ENCODE data around the gene GALNTL6. TPM values are rescaled to one million over a fixed set of nuclear protein-coding genes. Genes with fewer than 3 reads are reported as not detected.

The GALNTL6 gene
- total RNA-seq, 1 experiment from 2014 or later, result not detected

GRCh38 chr4:172555725-172556124, 742.5 kb downstream of the GALNTL6 start:
- no TSS peak for BruUV-seq (replicated peaks)
- Histone ChIP-seq H3K27ac (no peak overlapping the region), H3K27me3 (ENCODE audit: insufficient read depth, low read depth) (no peaks in the 10 kb centered on the region), H3K4me3 (no peak overlapping the region), H3K79me2 (ENCODE audit: low read depth) (no peaks in the 10 kb centered on the region), H3K9me2 (ENCODE audit: insufficient read depth) (no peaks in the 10 kb centered on the region), H3K4me2 (no peak overlapping the region), H3F3A (ENCODE audit: insufficient read depth, low read depth) (no peaks in the 10 kb centered on the region), H2AFZ (no peak overlapping the region), H4K20me1 (ENCODE audit: insufficient read depth) (no peaks in the 10 kb centered on the region), H3K36me3 (ENCODE audit: low read depth) (no peaks in the 10 kb centered on the region), H3K4me1 (replicated peaks; ENCODE audit: insufficient read depth) (no peaks in the 10 kb centered on the region), H3K9me3 (ENCODE audit: insufficient read depth, low read depth) (no peaks in the 10 kb centered on the region)
- intact Hi-C loops (cut with micrococcal nuclease; ENCODE audit: unreplicated experiment), result no loop called here
- TF ChIP-seq EZH2 (IDR thresholded peaks at IDR 0.05; ENCODE audit: low read depth), result no peak
- no peak for TF ChIP-seq CTCF (conservative IDR thresholded peaks at IDR 0.05)
- ChIA-PET CTCF (no interaction called here), POLR2A (ENCODE audit: unreplicated experiment) (interaction anchor here (0.8 kb wide), 1 partner anchor 270 kb away, joined by 12 read pairs; no protein-coding TSS in a partner anchor)
- no peak for DNase-seq

- Histone ChIP-seq H3K36me3 (ENCODE audit: low read depth) (no peaks in the 10 kb centered on the region), H3K27me3 (ENCODE audit: insufficient read depth, low read depth) (no peaks in the 10 kb centered on the region), H3K27ac (no peak overlapping the region), H3K9me2 (ENCODE audit: insufficient read depth) (no peaks in the 10 kb centered on the region), H3K4me1 (replicated peaks; ENCODE audit: insufficient read depth) (no peaks in the 10 kb centered on the region), H2AFZ (no peak overlapping the region), H3K4me2 (no peak overlapping the region), H3K79me2 (ENCODE audit: low read depth) (no peaks in the 10 kb centered on the region), H3K9me3 (ENCODE audit: insufficient read depth, low read depth) (no peaks in the 10 kb centered on the region), H3F3A (ENCODE audit: insufficient read depth, low read depth) (no peaks in the 10 kb centered on the region), H4K20me1 (ENCODE audit: insufficient read depth) (no peaks in the 10 kb centered on the region), H3K4me3 (no peak overlapping the region)
- no peak for DNase-seq
- no peak for TF ChIP-seq CTCF (conservative IDR thresholded peaks at IDR 0.05)
- TF ChIP-seq EZH2 (IDR thresholded peaks at IDR 0.05; ENCODE audit: low read depth), result no peak
- BruUV-seq (replicated peaks), result no TSS peak
- intact Hi-C loops (cut with micrococcal nuclease; ENCODE audit: unreplicated experiment), result no loop called here
- POLR2A ChIA-PET (ENCODE audit: unreplicated experiment), result no interaction called here
- CTCF ChIA-PET, result no interaction called here
Observed at GRCh38 chr4:172573899-172574298, 760.7 kb downstream of the GALNTL6 start.

GRCh38 chr4:172578712-172579111, 765.5 kb downstream of the GALNTL6 start:
- Histone ChIP-seq H3K27me3 (ENCODE audit: insufficient read depth, low read depth) (no peaks in the 10 kb centered on the region), H3K4me3 (no peak overlapping the region), H3K9me2 (ENCODE audit: insufficient read depth) (no peaks in the 10 kb centered on the region), H3K9me3 (ENCODE audit: insufficient read depth, low read depth) (no peaks in the 10 kb centered on the region), H3K36me3 (ENCODE audit: low read depth) (no peaks in the 10 kb centered on the region), H3K79me2 (ENCODE audit: low read depth) (no peaks in the 10 kb centered on the region), H2AFZ (no peak overlapping the region), H3K4me1 (replicated peaks; ENCODE audit: insufficient read depth) (no peaks in the 10 kb centered on the region), H3K27ac (no peak overlapping the region), H3F3A (ENCODE audit: insufficient read depth, low read depth) (no peaks in the 10 kb centered on the region), H4K20me1 (ENCODE audit: insufficient read depth) (no peaks in the 10 kb centered on the region), H3K4me2 (no peak overlapping the region)
- intact Hi-C loops (cut with micrococcal nuclease; ENCODE audit: unreplicated experiment), result no loop called here
- no TSS peak for BruUV-seq (replicated peaks)
- ChIA-PET POLR2A (ENCODE audit: unreplicated experiment) (no interaction called here), CTCF (no interaction called here)
- DNase-seq, result no peak
- TF ChIP-seq EZH2 (IDR thresholded peaks at IDR 0.05; ENCODE audit: low read depth), result no peak
- no peak for TF ChIP-seq CTCF (conservative IDR thresholded peaks at IDR 0.05)
